GM12892 (cell line): Measurements from ENCODE around the gene MSMO1.

Source experiments
- POLR2A ChIP-seq: IDR thresholded peaks from 2 replicates; pipeline ENCODE4 v1.6.1; 2011; ENCODE audit warnings: low read depth, low read length, control low read depth
- POLR2AphosphoS5 ChIP-seq: IDR thresholded peaks from 2 replicates; pipeline ENCODE4 v1.6.1; 2011; ENCODE audit warnings: low read depth, low read length, control low read depth

GRCh38 chr4:165335163-165335703 is 7.8 kb downstream of the MSMO1 start:
- TF ChIP-seq POLR2AphosphoS5 (no peak), POLR2A (no peak)
